Measurements from ENCODE around the gene PTK6. TPM values are rescaled to one million over a fixed set of nuclear protein-coding genes. Genes with fewer than 3 reads are reported as not detected.

The PTK6 gene
- total and polyA plus RNA-seq, 2 of the 13 experiments (the other 11 are each of a cell fraction or from before 2014, with no cell fraction given) = 0.08 TPM; not detected in 1

- TF ChIP-seq PRDM4 (CRISPR knock-in tag; IDR thresholded peaks at IDR 0.05; ENCODE audit: borderline replicate concordance) (no peak), SUZ12 (IDR thresholded peaks at IDR 0.05; ENCODE audit: low read depth, low read length) (no peak), ZNF724P (CRISPR knock-in tag; IDR thresholded peaks at IDR 0.05; ENCODE audit: borderline replicate concordance) (peak; percentile 24; the same call in 1 of the 2 replicates), ZSCAN25 (CRISPR knock-in tag; IDR thresholded peaks at IDR 0.05) (0 out of 2 replicates have a peak, but pooled peaks have one; percentile 53), SMYD3 (CRISPR knock-in tag; IDR thresholded peaks at IDR 0.05) (no peak), RCOR2 (CRISPR knock-in tag; IDR thresholded peaks at IDR 0.05) (peak; percentile 50; the same call in 1 of the 2 replicates), FOSL2 (CRISPR knock-in tag; IDR thresholded peaks at IDR 0.05) (peak; percentile 14; the same call in 1 of the 2 replicates), MZF1 (CRISPR knock-in tag; IDR thresholded peaks at IDR 0.05; ENCODE audit: borderline replicate concordance) (0 out of 2 replicates have a peak, but pooled peaks have one; percentile 36), ZNF800 (CRISPR knock-in tag; IDR thresholded peaks at IDR 0.05) (no peak), SPEN (CRISPR knock-in tag; IDR thresholded peaks at IDR 0.05; ENCODE audit: low read depth) (0 out of 2 replicates have a peak, but pooled peaks have one; percentile 43), ZNF761 (CRISPR knock-in tag; conservative IDR thresholded peaks at IDR 0.05) (no peak; the same call in 1 of the 2 replicates), POGK (CRISPR knock-in tag; conservative IDR thresholded peaks at IDR 0.05) (no peak; the same call in 1 of the 2 replicates), ZNF691 (CRISPR knock-in tag; IDR thresholded peaks at IDR 0.05; ENCODE audit: borderline replicate concordance, low read depth) (no peak), ZNF275 (CRISPR knock-in tag; IDR thresholded peaks at IDR 0.05; ENCODE audit: borderline replicate concordance) (no peak), ZNF253 (CRISPR knock-in tag; IDR thresholded peaks at IDR 0.05; ENCODE audit: borderline replicate concordance) (no peak), HOMEZ (CRISPR knock-in tag; IDR thresholded peaks at IDR 0.05; ENCODE audit: low read depth) (no peak), EED (CRISPR knock-in tag; IDR thresholded peaks at IDR 0.05) (no peak), JUND (CRISPR knock-in tag; IDR thresholded peaks at IDR 0.05) (no peak), ZKSCAN5 (CRISPR knock-in tag; IDR thresholded peaks at IDR 0.05) (no peak)
These were observed 7.2 kb upstream of the PTK6 start (continued) for GRCh38 chr20:63544241-63544957.

Data from HepG2 (cell line).